Cardiac muscle cell (in vitro differentiated cells and primary cell): ENCODE measurements around the gene DOCK8. TPM values are rescaled to one million over a fixed set of nuclear protein-coding genes. Genes with fewer than 3 reads are reported as not detected.
"Not testable (repeated sequence)": the region's sequence is repeated elsewhere in the genome, so short reads cannot be mapped to it uniquely, and the experiment has no call there.

ENCODE experiments used
- DNase-seq, 2 donors: peaks; one replicate each; pipeline versions ENCODE4 v3.0.0 to v3.0.0-alpha.2; 2010 to 2017; ENCODE audit warnings: low read depth in 1 of 2, low spot score in 1 of 2
- H3K27ac ChIP-seq: fragments of 200-600 bp; sonication (generic); 2 replicates; pipeline ENCODE4 v1.5.1; 2016
- H3K27me3 ChIP-seq: fragments of 200-600 bp; sonication (generic); 2 replicates; pipeline ENCODE4 v1.6.0; 2016; ENCODE audit warnings: control low read depth
- H3K36me3 ChIP-seq: fragments of 200-600 bp; sonication (generic); 2 replicates; pipeline ENCODE4 v1.5.1; 2016; ENCODE audit warnings: control low read depth
- H3K4me1 ChIP-seq: fragments of 200-600 bp; sonication (generic); 2 replicates; pipeline ENCODE4 v1.8.1; 2017; ENCODE audit warnings: low read depth, mild to moderate bottlenecking, mixed run types
- H3K4me3 ChIP-seq: fragments of 200-600 bp; sonication (generic); 2 replicates; pipeline ENCODE4 v1.5.1; 2016; ENCODE audit warnings: mild to moderate bottlenecking
- H3K9me3 ChIP-seq: fragments of 200-600 bp; sonication (generic); 2 replicates; pipeline ENCODE4 v1.5.1; 2017; ENCODE audit warnings: low read depth, mild to moderate bottlenecking, control low read depth
- polyA plus RNA-seq: library from polyadenylated mRNA; unstranded; fragments of >200 nt; fragmentation: Nextera tagmentation; extraction: Ambion mirVana; gene quantifications from 2 replicates; pipeline ENCODE4 v1.2.1, GENCODE V29; 2016
- total RNA-seq: library from RNA; depleted of rRNA; stranded (reverse); fragments of >200 nt; gene quantifications from 2 replicates; pipeline ENCODE4 v1.2.3, GENCODE V29; 2016
- TF ChIP-seq, protein P1 (sequence below): IDR thresholded peaks from 2 replicates; pipeline ENCODE4 v1.5.1; 2012; ENCODE audit warnings: low read depth, mild to moderate bottlenecking, low read length

Gene DOCK8
- total and polyA plus RNA-seq, 2 experiments from 2014 or later: 2.0 TPM; not detected in 1

DNA sequence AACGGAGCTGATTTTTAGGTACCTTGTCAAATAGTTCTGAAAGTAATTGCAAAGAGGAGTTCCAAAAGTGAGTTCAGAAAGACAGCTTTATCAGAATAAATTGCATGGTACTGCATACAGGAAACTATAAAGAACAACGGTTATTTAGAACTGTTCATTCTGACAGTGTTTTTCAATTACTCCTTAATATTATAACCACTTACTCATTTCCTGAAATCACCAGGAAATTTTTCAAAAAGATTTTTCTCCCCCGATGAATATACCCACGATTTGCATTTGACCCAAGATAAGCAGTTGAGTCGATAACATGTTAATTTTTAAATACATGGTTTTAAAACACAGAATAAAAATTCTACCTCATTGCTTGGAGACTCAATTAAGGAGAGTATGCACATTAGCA is 9.4 kb downstream of the DOCK8 start:
- TF ChIP-seq, protein P1, sequence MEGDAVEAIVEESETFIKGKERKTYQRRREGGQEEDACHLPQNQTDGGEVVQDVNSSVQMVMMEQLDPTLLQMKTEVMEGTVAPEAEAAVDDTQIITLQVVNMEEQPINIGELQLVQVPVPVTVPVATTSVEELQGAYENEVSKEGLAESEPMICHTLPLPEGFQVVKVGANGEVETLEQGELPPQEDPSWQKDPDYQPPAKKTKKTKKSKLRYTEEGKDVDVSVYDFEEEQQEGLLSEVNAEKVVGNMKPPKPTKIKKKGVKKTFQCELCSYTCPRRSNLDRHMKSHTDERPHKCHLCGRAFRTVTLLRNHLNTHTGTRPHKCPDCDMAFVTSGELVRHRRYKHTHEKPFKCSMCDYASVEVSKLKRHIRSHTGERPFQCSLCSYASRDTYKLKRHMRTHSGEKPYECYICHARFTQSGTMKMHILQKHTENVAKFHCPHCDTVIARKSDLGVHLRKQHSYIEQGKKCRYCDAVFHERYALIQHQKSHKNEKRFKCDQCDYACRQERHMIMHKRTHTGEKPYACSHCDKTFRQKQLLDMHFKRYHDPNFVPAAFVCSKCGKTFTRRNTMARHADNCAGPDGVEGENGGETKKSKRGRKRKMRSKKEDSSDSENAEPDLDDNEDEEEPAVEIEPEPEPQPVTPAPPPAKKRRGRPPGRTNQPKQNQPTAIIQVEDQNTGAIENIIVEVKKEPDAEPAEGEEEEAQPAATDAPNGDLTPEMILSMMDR: no peak
- Histone ChIP-seq H3K4me1 (no peaks in the 10 kb centered on the region), H3K27ac (no peak overlapping the region), H3K4me3 (no peak overlapping the region), H3K9me3 (no peaks in the 10 kb centered on the region), H3K27me3 (no peaks in the 10 kb centered on the region), H3K36me3 (no peaks in the 10 kb centered on the region)
- no peak for DNase-seq

DNA sequence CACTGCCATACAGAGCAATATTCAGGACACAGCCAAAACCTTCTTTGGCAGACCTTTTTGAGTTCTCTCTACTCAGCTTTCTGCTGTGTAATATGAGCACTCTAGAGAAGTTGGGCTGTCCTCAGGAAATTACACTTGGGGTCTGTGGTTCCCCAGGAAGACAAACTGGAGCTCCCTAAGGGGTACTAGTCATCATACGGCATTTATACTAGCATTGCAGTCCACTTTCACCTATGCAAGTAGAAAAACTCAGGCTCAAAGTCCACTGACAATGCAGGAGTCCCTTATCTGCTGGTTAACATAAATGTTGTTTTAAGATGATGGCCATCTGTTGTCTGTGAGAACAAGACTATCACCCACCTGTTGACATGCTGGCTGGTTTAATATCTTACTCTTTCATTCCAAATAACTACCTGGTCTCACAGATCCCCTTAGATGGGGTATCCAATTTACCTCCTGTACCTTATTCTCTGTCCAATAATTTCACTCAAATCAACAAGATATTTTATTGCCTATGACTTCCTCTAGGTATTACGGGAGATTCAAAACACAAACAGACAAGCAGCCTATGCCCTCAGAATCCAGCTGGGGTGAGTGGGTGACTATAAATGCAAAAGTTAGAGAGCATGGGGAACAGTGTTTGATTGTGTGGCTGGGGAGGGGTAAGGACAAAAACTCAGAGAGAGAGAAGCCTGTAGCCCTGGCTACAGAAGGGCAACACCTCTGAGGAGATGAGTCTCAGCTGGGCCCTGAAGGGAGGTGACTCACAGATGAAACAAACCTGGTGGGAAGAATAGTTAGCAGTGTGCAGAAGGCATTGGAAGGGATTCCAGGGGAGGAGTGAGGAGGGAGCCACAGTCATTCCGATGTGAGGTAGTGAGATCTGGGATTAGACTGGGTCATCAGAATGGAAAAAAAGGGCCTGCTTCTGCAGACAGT is 10.2 kb downstream of the DOCK8 start:
- Histone ChIP-seq H3K9me3 (no peaks in the 10 kb centered on the region), H3K27me3 (no peaks in the 10 kb centered on the region), H3K4me3 (no peak overlapping the region), H3K27ac (no peak overlapping the region), H3K36me3 (no peaks in the 10 kb centered on the region), H3K4me1 (no peaks in the 10 kb centered on the region)
- TF ChIP-seq, protein P1: no peak
- DNase-seq: no peak

DNA sequence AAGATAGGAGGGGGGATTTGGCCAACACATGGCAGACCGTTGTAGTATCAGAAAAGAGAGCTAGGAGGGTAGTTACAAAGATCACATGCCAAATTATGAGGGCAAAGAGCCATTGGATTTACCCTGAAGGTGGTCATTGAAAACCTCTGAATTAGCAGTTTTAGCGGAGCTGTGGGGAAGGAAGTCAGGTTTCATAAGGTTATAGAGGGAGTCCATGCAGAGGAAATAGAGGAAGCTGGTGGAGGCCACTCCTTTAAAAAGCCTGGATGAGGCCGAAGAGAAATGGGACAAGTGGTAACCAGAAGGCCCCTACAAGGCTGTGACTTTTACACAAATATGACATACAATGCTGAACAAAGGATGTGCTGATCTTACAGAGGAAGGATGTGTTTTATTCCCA is 13.2 kb downstream of the DOCK8 start:
- H3K36me3 ChIP-seq: no peaks in the 10 kb centered on the region
- H3K27me3 ChIP-seq: no peaks in the 10 kb centered on the region
- no peaks in the 10 kb centered on the region for H3K4me1 ChIP-seq
- no peak overlapping the region for H3K4me3 ChIP-seq
- TF ChIP-seq, protein P1: no peak
- no peak overlapping the region for H3K27ac ChIP-seq
- H3K9me3 ChIP-seq: no peaks in the 10 kb centered on the region
- no peak for DNase-seq

GRCh38 chr9:228929-229695 is 14.4 kb downstream of the DOCK8 start:
- H3K27me3 ChIP-seq: no peaks in the 10 kb centered on the region
- no peak overlapping the region for H3K27ac ChIP-seq
- DNase-seq: no peak
- TF ChIP-seq, protein P1: no peak
- H3K9me3 ChIP-seq: no peaks in the 10 kb centered on the region
- no peaks in the 10 kb centered on the region for H3K36me3 ChIP-seq
- no peak overlapping the region for H3K4me3 ChIP-seq
- H3K4me1 ChIP-seq: no peaks in the 10 kb centered on the region

DNA sequence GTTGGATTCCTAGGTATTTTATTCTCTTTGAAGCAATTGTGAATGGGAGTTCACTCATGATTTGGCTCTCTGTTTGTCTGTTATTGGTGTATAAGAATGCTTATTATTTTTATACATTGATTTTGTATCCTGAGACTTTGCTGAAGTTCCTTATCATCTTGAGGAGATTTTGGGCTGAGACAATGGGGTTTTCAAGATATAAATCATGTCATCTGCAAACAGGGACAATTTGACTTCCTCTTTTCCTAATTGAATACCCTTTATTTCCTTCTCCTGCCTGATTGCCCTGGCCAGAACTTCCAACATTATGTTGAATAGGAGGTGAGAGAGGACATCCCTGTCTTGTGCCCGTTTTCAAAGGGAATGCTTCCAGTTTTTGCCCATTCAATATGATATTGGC is 17.0 kb downstream of the DOCK8 start:
- not testable (repeated sequence) for H3K27me3 ChIP-seq, H3K9me3 ChIP-seq, H3K4me3 ChIP-seq, H3K4me1 ChIP-seq, H3K27ac ChIP-seq, DNase-seq, H3K36me3 ChIP-seq

GRCh38 chr9:233708-234107 is 19.0 kb downstream of the DOCK8 start:
- not testable (repeated sequence) for H3K9me3 ChIP-seq, H3K36me3 ChIP-seq, DNase-seq, H3K27me3 ChIP-seq, H3K4me1 ChIP-seq, H3K27ac ChIP-seq, H3K4me3 ChIP-seq
